Measurements from ENCODE around the gene AFAP1. TPM values are rescaled to one million over a fixed set of nuclear protein-coding genes. Genes with fewer than 3 reads are reported as not detected.

Gene AFAP1
- total RNA-seq, 1 donor from 2014 or later: 28.7 TPM

GRCh38 chr4:7880683-7881082, 59.0 kb downstream of the AFAP1 start:
- Histone ChIP-seq H3K27me3 (no peaks in the 10 kb centered on the region), H3K4me1 (peaks cover 25% of the 10 kb centered on the region), H3K4me3 (no peak overlapping the region), H3K27ac (no peak overlapping the region), H3K9me3 (no peaks in the 10 kb centered on the region), H3K36me3 (no peaks in the 10 kb centered on the region)
- no peak for TF ChIP-seq CTCF (IDR thresholded peaks at IDR 0.05)
- DNase-seq: no peak
- intact Hi-C loops (cut with DNase I): no loop called here
- no peak for ATAC-seq

- ATAC-seq (no peak), DNase-seq (no peak)
- peaks cover 25% of the 10 kb centered on the region for H3K4me1 ChIP-seq
- H3K9me3 ChIP-seq: no peaks in the 10 kb centered on the region
- H3K4me3 ChIP-seq: no peak overlapping the region
- TF ChIP-seq CTCF (IDR thresholded peaks at IDR 0.05): no peak
- H3K27me3 ChIP-seq: no peaks in the 10 kb centered on the region
- no peak overlapping the region for H3K27ac ChIP-seq
- H3K36me3 ChIP-seq: no peaks in the 10 kb centered on the region
- intact Hi-C loops (cut with DNase I): no loop called here
Observed at GRCh38 chr4:7879127-7879526, 60.5 kb downstream of the AFAP1 start.

GRCh38 chr4:7878323-7878722, 61.3 kb downstream of the AFAP1 start:
- no peak overlapping the region for H3K27ac ChIP-seq
- H3K36me3 ChIP-seq: no peaks in the 10 kb centered on the region
- no peak overlapping the region for H3K4me3 ChIP-seq
- intact Hi-C loops (cut with DNase I): no loop called here
- DNase-seq (no peak), ATAC-seq (no peak)
- no peaks in the 10 kb centered on the region for H3K27me3 ChIP-seq
- no peaks in the 10 kb centered on the region for H3K9me3 ChIP-seq
- H3K4me1 ChIP-seq: peaks cover 25% of the 10 kb centered on the region
- TF ChIP-seq CTCF (IDR thresholded peaks at IDR 0.05): no peak

- Histone ChIP-seq H3K27ac (no peak overlapping the region), H3K9me3 (no peaks in the 10 kb centered on the region), H3K36me3 (no peaks in the 10 kb centered on the region), H3K27me3 (no peaks in the 10 kb centered on the region), H3K4me1 (peaks cover 25% of the 10 kb centered on the region), H3K4me3 (no peak overlapping the region)
- DNase-seq: no peak
- intact Hi-C loops (cut with DNase I): no loop called here
- no peak for ATAC-seq
- TF ChIP-seq CTCF (IDR thresholded peaks at IDR 0.05): no peak
Observed at GRCh38 chr4:7877176-7877575, 62.5 kb downstream of the AFAP1 start.

GRCh38 chr4:7876201-7876875, 63.3 kb downstream of the AFAP1 start:
- TF ChIP-seq CTCF (IDR thresholded peaks at IDR 0.05): peak; percentile 21
- no peaks in the 10 kb centered on the region for H3K36me3 ChIP-seq
- intact Hi-C loops (cut with DNase I): no loop called here
- DNase-seq (no peak), ATAC-seq (peak; percentile 44)
- peaks cover 32% of the 10 kb centered on the region for H3K4me1 ChIP-seq
- no peaks in the 10 kb centered on the region for H3K9me3 ChIP-seq
- H3K4me3 ChIP-seq: no peak overlapping the region
- H3K27me3 ChIP-seq: no peaks in the 10 kb centered on the region
- H3K27ac ChIP-seq: no peak overlapping the region

GRCh38 chr4:7874838-7875237, 64.8 kb downstream of the AFAP1 start:
- DNase-seq (no peak), ATAC-seq (no peak)
- no peak overlapping the region for H3K4me3 ChIP-seq
- H3K4me1 ChIP-seq: peaks cover 28% of the 10 kb centered on the region
- no peaks in the 10 kb centered on the region for H3K9me3 ChIP-seq
- intact Hi-C loops (cut with DNase I): no loop called here
- H3K27ac ChIP-seq: no peak overlapping the region
- H3K27me3 ChIP-seq: no peaks in the 10 kb centered on the region
- no peak for TF ChIP-seq CTCF (IDR thresholded peaks at IDR 0.05)
- H3K36me3 ChIP-seq: no peaks in the 10 kb centered on the region
